Measurements from ENCODE around the gene VAV1.

GRCh38 chr19:6736917-6737283 is 35.6 kb upstream of the VAV1 start:
- TF ChIP-seq CTCF (IDR thresholded peaks at IDR 0.05) = no peak
- no peak for TF ChIP-seq POLR2A (IDR thresholded peaks at IDR 0.05)
